Colon (tissue), 2 donors: ENCODE measurements around the gene ILDR2.

Experiments used
- FAIRE-seq: peaks from 2 replicates; lab custom pipeline; 2012; peaks lifted over from hg19 to GRCh38; lab: Jason Lieb, UNC
- donor health status: control.
- donor health status: control.

Gene ILDR2

GRCh38 chr1:166969074-166969677, 6.2 kb downstream of the ILDR2 start:
- FAIRE-seq: no peak

GRCh38 chr1:166960858-166961474, 14.4 kb downstream of the ILDR2 start:
- no peak for FAIRE-seq

GRCh38 chr1:166956872-166957271, 18.5 kb downstream of the ILDR2 start:
- FAIRE-seq: no peak

GRCh38 chr1:166956057-166956850, 19.1 kb downstream of the ILDR2 start:
- FAIRE-seq: no peak

GRCh38 chr1:166953491-166953890, 21.8 kb downstream of the ILDR2 start:
- FAIRE-seq: no peak

GRCh38 chr1:166952002-166952746, 23.2 kb downstream of the ILDR2 start:
- no peak for FAIRE-seq

- FAIRE-seq: no peak
These were observed 24.3 kb downstream of the ILDR2 start for GRCh38 chr1:166951050-166951449.

GRCh38 chr1:166950156-166950555, 25.2 kb downstream of the ILDR2 start:
- no peak for FAIRE-seq

- FAIRE-seq: no peak
These were observed 26.4 kb downstream of the ILDR2 start for GRCh38 chr1:166948856-166949350.

- no peak for FAIRE-seq
These were observed 27.8 kb downstream of the ILDR2 start for GRCh38 chr1:166947398-166948043.

GRCh38 chr1:166944186-166944967, 31.0 kb downstream of the ILDR2 start:
- FAIRE-seq: no peak

- FAIRE-seq: no peak
These were observed 35.5 kb downstream of the ILDR2 start for GRCh38 chr1:166939741-166940375.

- no peak for FAIRE-seq
These were observed 37.4 kb downstream of the ILDR2 start for GRCh38 chr1:166937962-166938361.

- FAIRE-seq: no peak
These were observed 38.0 kb downstream of the ILDR2 start for GRCh38 chr1:166937329-166937728.

GRCh38 chr1:166933633-166934032, 41.7 kb downstream of the ILDR2 start:
- no peak for FAIRE-seq

- no peak for FAIRE-seq
These were observed 42.2 kb downstream of the ILDR2 start for GRCh38 chr1:166933140-166933539.

- FAIRE-seq: no peak
These were observed 45.4 kb downstream of the ILDR2 start for GRCh38 chr1:166929911-166930310.

- no peak for FAIRE-seq
These were observed 47.6 kb downstream of the ILDR2 start for GRCh38 chr1:166927701-166928100.

GRCh38 chr1:166925810-166926478, 49.4 kb downstream of the ILDR2 start:
- no peak for FAIRE-seq
